Caco-2 (cell line): Measurements from ENCODE around the gene TCF12. TPM values are rescaled to one million over a fixed set of nuclear protein-coding genes. Genes with fewer than 3 reads are reported as not detected.

Experiments
- BruUV-seq: library from RNA; stranded (reverse); fragments of 400-500 nt; replicated peaks from 2 replicates; lab custom pipeline; 2021; lab: Mats Ljungman, UMichigan
- CTCF ChIA-PET: fragments of 300-600 bp; sonication (Branson Sonifier 250); formaldehyde crosslinking; loops from one replicate; lab custom pipeline; 2022; ENCODE audit warnings: antibody characterized with exemption; lab: Charles Lee
- POLR2A ChIA-PET: fragments of 300-600 bp; sonication (Branson Sonifier 250); formaldehyde crosslinking; loops from one replicate; lab custom pipeline; 2022; ENCODE audit warnings: antibody characterized with exemption; lab: Charles Lee
- DNase-seq, 2 experiments: peaks; one replicate each; pipeline versions ENCODE4 v3.0.0 to v3.0.0-alpha.2; 2020 to 2022
- H3K27me3 ChIP-seq: replicated peaks from 2 replicates; pipeline ENCODE4 v1.6.0; 2011; ENCODE audit warnings: low read length; ENCODE audit not compliant: control insufficient read depth, insufficient read depth
- H3K36me3 ChIP-seq: 2 replicates; pipeline ENCODE4 v1.5.1; 2011; ENCODE audit warnings: low read length; ENCODE audit not compliant: control insufficient read depth, insufficient read depth
- H3K4me1 ChIP-seq: fragments of 250-450 bp; sonication (Bioruptor Pico); 2 replicates; pipeline ENCODE4 v1.5.1; 2020; ENCODE audit warnings: mild to moderate bottlenecking
- H3K4me3 ChIP-seq: 2 replicates; pipeline ENCODE4 v1.5.1; 2011; ENCODE audit warnings: low read depth, mild to moderate bottlenecking, control low read depth, low read length
- H3K9me3 ChIP-seq: fragments of 250-450 bp; sonication (Bioruptor Pico); 2 replicates; pipeline ENCODE4 v1.5.1; 2020; ENCODE audit warnings: mild to moderate bottlenecking, moderate library complexity
- H3K27ac Mint-ChIP-seq: one replicate; pipeline ENCODE4 v1.8.0; 2022; ENCODE audit warnings: mixed read lengths; ENCODE audit not compliant: unreplicated experiment
- H3K27me3 Mint-ChIP-seq: one replicate; pipeline ENCODE4 v1.8.0; 2022; ENCODE audit warnings: mixed read lengths; ENCODE audit not compliant: insufficient read depth, unreplicated experiment
- H3K36me3 Mint-ChIP-seq: one replicate; pipeline ENCODE4 v1.8.0; 2022; ENCODE audit warnings: mild to moderate bottlenecking, mixed read lengths; ENCODE audit not compliant: insufficient read depth, unreplicated experiment
- H3K4me1 Mint-ChIP-seq: one replicate; pipeline ENCODE4 v1.8.0; 2022; ENCODE audit warnings: low read depth, mixed read lengths; ENCODE audit not compliant: unreplicated experiment
- H3K4me3 Mint-ChIP-seq: one replicate; pipeline ENCODE4 v1.8.0; 2022; ENCODE audit warnings: mild to moderate bottlenecking, moderate library complexity, mixed read lengths; ENCODE audit not compliant: unreplicated experiment
- H3K9me3 Mint-ChIP-seq: one replicate; pipeline ENCODE4 v1.8.0; 2022; ENCODE audit warnings: mixed read lengths; ENCODE audit not compliant: unreplicated experiment
- CTCF ChIP-seq, 2 experiments: fragments of 200-600 bp in 1 of 2; IDR thresholded peaks; 1 replicate in 1 of 2; 2 replicates in 1 of 2; pipeline versions ENCODE4 v1.5.1 to v1.8.0; 2011 to 2022; ENCODE audit warnings: antibody characterized with exemption in 1 of 2, control low read depth in 1 of 2, inconsistent platforms in 1 of 2, low read depth in 1 of 2, low read length in 1 of 2, mild to moderate bottlenecking in 1 of 2, moderate library complexity in 1 of 2; ENCODE audit not compliant: insufficient read depth in 1 of 2, severe bottlenecking in 1 of 2, unreplicated experiment in 1 of 2
- intact Hi-C: fragments of 100-400 bp; cut with micrococcal nuclease; formaldehyde crosslinking; loops from one replicate; pipeline ENCODE4 v1.10.0; 2022; ENCODE audit not compliant: unreplicated experiment
- total RNA-seq: library from RNA; stranded (reverse); gene quantifications from 2 replicates; pipeline ENCODE4 v1.2.3, GENCODE V29; 2022

The TCF12 gene
- total RNA-seq, 1 experiment from 2014 or later, result 64.4 TPM

GRCh38 chr15:57228395-57228794 is 310.0 kb downstream of the TCF12 start:
- Mint-ChIP-seq H3K4me3 (no peak overlapping the region), H3K27ac (no peak overlapping the region), H3K4me1 (no peaks in the 10 kb centered on the region), H3K9me3 (no peaks in the 10 kb centered on the region), H3K36me3 (peaks cover 2% of the 10 kb centered on the region), H3K27me3 (no peaks in the 10 kb centered on the region)
- ChIA-PET POLR2A (no interaction called here), CTCF (no interaction called here)
- TF ChIP-seq CTCF (IDR thresholded peaks at IDR 0.05; ENCODE audit: insufficient read depth in 1 of 2, low read depth in 1 of 2, low read length in 1 of 2, severe bottlenecking in 1 of 2, unreplicated experiment in 1 of 2), result no peak
- intact Hi-C loops, result no loop called here
- H3K4me3 ChIP-seq, result no peak overlapping the region
- BruUV-seq, result no TSS peak
- no peaks in the 10 kb centered on the region for H3K9me3 ChIP-seq
- H3K4me1 ChIP-seq, result no peaks in the 10 kb centered on the region
- H3K36me3 ChIP-seq, result peaks cover 2% of the 10 kb centered on the region; the same call in 1 of the 2 replicates
- H3K27me3 ChIP-seq, result no peaks in the 10 kb centered on the region
- DNase-seq, result no peak

GRCh38 chr15:57229051-57229450 is 310.6 kb downstream of the TCF12 start:
- no peaks in the 10 kb centered on the region for H3K27me3 ChIP-seq

GRCh38 chr15:57231559-57231958 is 313.1 kb downstream of the TCF12 start:
- no TSS peak for BruUV-seq
- Histone ChIP-seq H3K4me1 (no peaks in the 10 kb centered on the region), H3K4me3 (no peak overlapping the region), H3K27me3 (no peaks in the 10 kb centered on the region), H3K9me3 (no peaks in the 10 kb centered on the region), H3K36me3 (peaks cover 2% of the 10 kb centered on the region; the same call in 1 of the 2 replicates)
- Mint-ChIP-seq H3K4me3 (no peak overlapping the region), H3K27me3 (no peaks in the 10 kb centered on the region), H3K27ac (no peak overlapping the region), H3K4me1 (no peaks in the 10 kb centered on the region), H3K9me3 (no peaks in the 10 kb centered on the region), H3K36me3 (peaks cover 5% of the 10 kb centered on the region)
- intact Hi-C loops, result no loop called here
- no peak for DNase-seq
- TF ChIP-seq CTCF (IDR thresholded peaks at IDR 0.05; ENCODE audit: insufficient read depth in 1 of 2, low read depth in 1 of 2, low read length in 1 of 2, severe bottlenecking in 1 of 2, unreplicated experiment in 1 of 2), result no peak
- ChIA-PET CTCF (no interaction called here), POLR2A (no interaction called here)

More at GRCh38 chr15:57229051-57229450, 310.6 kb downstream of the TCF12 start:
- peaks cover 5% of the 10 kb centered on the region for H3K36me3 Mint-ChIP-seq
- H3K27me3 Mint-ChIP-seq, result no peaks in the 10 kb centered on the region
- no peak overlapping the region for H3K4me3 ChIP-seq
- H3K9me3 Mint-ChIP-seq, result no peaks in the 10 kb centered on the region
- no peak for DNase-seq
- POLR2A ChIA-PET, result no interaction called here
- CTCF ChIA-PET, result no interaction called here
- H3K36me3 ChIP-seq, result peaks cover 2% of the 10 kb centered on the region; the same call in 1 of the 2 replicates
- intact Hi-C loops, result no loop called here
- no peak overlapping the region for H3K4me3 Mint-ChIP-seq
- no TSS peak for BruUV-seq
- H3K4me1 Mint-ChIP-seq, result no peaks in the 10 kb centered on the region
- H3K4me1 ChIP-seq, result no peaks in the 10 kb centered on the region
- TF ChIP-seq CTCF (IDR thresholded peaks at IDR 0.05; ENCODE audit: insufficient read depth in 1 of 2, low read depth in 1 of 2, low read length in 1 of 2, severe bottlenecking in 1 of 2, unreplicated experiment in 1 of 2), result no peak
- no peaks in the 10 kb centered on the region for H3K9me3 ChIP-seq
- no peak overlapping the region for H3K27ac Mint-ChIP-seq
